Neural progenitor cell (in vitro differentiated cells): ENCODE measurements around the gene C14orf132.

Experiments
- EZH2 ChIP-seq: fragments of 200-600 bp; sonication (generic); IDR thresholded peaks from 2 replicates; pipeline ENCODE4 v1.6.1; 2017; ENCODE audit warnings: antibody characterized with exemption, mild to moderate bottlenecking, moderate library complexity
- TF ChIP-seq, protein P1 (sequence below): fragments of 200-600 bp; sonication (generic); IDR thresholded peaks from 2 replicates; pipeline ENCODE4 v1.5.1; 2017; ENCODE audit warnings: antibody characterized with exemption, mild to moderate bottlenecking

DNA sequence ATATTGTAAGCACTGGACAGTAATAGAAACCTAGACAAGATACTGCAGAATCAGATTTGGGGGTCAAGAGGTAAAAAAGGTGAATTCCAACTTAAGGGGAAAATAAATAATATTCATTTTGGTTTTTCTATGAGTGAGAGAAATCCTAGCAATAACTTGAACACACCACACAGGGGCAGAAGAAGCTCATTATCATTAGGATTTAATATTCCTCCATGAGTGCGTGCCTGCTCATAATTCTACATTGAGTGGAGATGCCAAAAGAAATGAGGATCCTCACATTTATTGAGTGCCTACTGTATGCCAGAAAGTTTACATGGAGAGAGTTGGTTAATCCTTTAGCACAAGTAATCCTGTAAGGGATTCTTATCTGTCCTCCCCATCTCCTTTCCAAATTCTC, 40.5 kb upstream of the C14orf132 start:
- TF ChIP-seq, protein P1, sequence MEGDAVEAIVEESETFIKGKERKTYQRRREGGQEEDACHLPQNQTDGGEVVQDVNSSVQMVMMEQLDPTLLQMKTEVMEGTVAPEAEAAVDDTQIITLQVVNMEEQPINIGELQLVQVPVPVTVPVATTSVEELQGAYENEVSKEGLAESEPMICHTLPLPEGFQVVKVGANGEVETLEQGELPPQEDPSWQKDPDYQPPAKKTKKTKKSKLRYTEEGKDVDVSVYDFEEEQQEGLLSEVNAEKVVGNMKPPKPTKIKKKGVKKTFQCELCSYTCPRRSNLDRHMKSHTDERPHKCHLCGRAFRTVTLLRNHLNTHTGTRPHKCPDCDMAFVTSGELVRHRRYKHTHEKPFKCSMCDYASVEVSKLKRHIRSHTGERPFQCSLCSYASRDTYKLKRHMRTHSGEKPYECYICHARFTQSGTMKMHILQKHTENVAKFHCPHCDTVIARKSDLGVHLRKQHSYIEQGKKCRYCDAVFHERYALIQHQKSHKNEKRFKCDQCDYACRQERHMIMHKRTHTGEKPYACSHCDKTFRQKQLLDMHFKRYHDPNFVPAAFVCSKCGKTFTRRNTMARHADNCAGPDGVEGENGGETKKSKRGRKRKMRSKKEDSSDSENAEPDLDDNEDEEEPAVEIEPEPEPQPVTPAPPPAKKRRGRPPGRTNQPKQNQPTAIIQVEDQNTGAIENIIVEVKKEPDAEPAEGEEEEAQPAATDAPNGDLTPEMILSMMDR, result peak; percentile 41
- no peak for TF ChIP-seq EZH2
